CD4-positive, alpha-beta T cell treated with Interleukin-6 at 100 ng/mL for 8 hours (primary cell): ENCODE data around the gene TNK2.
"Not testable (repeated sequence)": the region's sequence is repeated elsewhere in the genome, so short reads cannot be mapped to it uniquely, and the experiment has no call there.

Source experiments
- DNase-seq: peaks from one replicate; pipeline ENCODE4 v3.0.0-alpha.2; 2020; ENCODE audit warnings: mixed read lengths, low spot score

The TNK2 gene

DNA sequence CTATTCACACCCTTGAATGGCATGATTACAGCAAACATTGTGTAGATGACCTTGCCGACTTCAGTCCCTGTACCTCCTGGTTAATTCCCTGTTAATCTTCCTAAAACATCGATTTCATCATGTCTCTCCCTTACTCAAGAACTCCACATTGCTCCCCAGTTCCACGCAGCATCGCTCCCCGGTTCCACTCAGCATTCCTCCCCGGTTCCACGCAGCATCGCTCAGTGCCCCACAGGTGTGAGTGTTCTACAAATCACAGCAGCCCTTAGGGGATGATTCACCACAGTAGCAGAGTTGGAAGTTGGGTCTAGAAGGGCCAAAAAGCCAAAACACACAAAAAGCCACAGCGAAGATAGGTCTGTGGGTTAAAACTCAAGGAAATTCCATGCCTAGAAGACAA, 8.6 kb upstream of the TNK2 start:
- no peak for DNase-seq

DNA sequence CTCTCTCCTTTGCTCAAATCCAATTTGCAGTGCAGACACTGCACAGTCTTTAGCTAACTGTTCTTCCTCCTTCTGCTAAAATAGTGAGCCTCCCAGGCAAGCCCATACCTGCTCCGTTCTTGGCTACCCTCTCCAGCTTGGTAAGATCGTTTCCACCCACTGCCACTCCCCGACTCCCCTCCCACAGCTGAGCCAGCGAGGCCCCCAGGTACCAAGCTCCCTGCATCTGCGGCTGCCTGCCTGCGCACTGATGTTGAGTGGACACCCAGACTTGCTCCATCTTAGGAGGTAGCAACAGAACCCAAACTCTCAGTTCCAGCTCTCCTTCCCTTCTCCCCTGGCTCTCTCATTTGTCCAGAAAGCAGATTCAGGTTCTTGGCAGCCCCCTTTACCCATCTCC, 7.9 kb upstream of the TNK2 start:
- no peak for DNase-seq

- peak; percentile 94 for DNase-seq
These were observed 6.5 kb upstream of the TNK2 start for GRCh38 chr3:195914648-195915473.

DNA sequence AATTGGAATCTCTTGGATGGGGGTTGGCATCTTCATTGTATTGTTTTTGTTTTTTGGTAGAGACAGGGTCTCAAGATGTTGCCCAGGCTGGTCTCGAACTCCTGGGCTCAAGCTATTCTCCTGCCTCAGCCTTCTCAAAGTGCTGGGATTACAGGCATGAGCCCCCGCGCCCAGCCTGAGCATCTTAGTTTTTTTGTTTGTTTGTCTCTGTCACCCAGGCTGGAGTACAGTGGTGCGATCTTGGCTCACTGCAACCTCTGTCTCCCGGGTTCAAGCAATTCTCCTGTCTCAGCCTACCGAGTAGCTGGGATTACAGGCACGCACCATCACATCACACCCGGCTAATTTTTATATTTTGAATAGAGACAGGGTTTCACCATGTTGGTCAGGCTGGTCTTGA, 5.8 kb upstream of the TNK2 start:
- DNase-seq = not testable (repeated sequence)

GRCh38 chr3:195913382-195913781, 5.0 kb upstream of the TNK2 start:
- no peak for DNase-seq

- no peak for DNase-seq
These were observed 3.6 kb upstream of the TNK2 start for GRCh38 chr3:195911946-195912270.

DNA sequence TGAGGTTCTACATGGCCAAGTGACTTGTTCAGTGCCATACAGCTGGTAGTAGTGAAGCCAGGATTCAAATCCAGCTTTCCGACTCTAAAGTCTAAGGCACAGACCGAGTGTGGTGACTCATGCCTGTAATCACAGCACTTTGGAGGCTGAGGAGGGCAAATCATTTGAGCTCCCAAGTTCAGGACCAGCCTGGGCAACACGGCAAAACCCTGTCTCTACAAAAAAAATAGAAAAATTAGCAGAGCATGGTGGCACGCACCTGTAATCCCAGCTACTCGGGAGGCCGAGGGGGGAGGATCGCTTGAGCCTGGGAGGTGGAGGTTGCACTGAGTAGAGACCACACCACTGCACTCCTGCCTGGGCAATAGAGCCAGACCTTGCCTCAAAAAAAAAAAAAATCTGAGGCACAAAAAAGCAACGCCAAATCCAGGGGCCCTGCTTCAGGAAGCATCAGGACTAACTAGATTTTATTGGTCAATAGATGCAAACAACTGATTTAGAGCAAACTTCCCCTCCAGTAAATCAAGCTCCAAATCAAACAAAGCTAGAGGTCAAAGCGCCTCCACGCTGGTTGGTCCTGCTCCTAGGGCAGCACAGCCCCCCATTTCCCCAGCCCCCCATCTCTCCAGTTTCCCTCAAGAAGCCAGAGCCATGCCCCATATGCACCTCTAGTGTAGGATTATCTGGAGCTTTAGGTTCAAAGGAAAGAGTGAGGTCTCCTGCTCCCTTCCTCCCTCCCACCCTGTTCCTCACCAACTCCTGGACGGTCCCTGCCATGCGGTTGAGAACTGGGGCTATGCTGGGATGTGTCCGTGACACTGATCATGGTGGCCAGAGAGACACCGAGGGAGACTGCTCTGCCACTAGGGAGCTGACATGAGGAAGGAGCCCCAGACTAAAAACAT, 2.9 kb upstream of the TNK2 start:
- no peak for DNase-seq

DNA sequence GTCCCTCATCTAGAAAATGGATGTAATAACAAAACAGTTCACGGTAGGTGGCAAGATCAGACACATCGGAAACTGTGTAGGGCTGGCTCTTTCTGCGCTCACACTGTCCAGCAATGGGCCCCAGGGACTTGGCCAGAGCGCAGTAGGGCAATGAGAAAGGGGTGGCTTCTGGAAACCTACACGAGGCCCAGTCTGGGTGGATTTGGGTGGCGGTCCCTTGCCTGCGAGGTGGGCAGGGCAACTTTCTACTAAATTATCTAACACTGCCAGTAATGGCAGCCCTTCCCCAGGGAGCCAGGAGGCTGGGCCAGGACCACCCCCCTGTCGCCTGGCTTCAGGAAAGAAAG, 2.1 kb upstream of the TNK2 start:
- DNase-seq = no peak

- peak; percentile 92 for DNase-seq
These were observed 1.5 kb upstream of the TNK2 start for GRCh38 chr3:195909644-195910498.

GRCh38 chr3:195908694-195909581, 587 bp upstream of the TNK2 start:
- DNase-seq = no peak

- DNase-seq = no peak
These were observed 742 bp downstream of the TNK2 start for GRCh38 chr3:195907684-195907933.

DNA sequence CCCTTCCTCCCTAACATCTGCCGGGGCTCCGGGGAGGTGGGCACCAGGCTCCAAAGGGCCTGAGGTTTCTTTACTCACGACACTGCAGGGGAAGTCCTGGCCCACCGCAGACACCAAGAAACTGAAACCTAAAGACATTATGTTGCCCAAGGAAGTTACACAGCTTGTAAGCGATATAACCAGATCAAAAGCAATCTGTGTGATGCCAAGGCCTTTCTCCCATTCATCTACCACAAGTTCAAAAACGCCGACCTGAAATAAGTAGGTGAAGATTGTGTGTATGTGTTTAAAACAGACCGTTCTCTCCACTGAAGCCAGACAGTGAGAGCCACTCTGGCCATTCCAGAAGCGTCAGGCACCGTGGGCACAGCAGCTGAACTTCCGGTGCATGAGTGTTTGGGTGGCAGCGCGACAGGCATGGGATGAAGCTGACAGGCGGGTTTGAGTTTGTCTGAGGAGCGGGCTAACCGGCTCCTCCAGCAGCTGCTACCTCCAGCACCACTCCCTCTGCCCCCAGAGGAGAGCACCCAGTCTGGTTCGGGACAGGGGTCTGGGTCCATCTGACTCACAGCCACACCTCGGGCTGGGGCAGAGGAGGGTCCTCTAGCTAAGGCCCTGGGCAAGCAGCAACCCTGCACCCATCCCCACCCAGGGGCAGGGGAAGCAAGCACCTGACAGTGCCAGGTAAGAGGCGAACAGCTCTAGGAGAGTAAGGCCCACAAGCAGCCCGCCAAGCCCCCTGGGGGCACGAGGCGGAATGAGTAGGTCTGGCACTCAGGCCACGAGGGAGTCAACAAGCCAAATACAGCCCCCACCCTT, 1.3 kb downstream of the TNK2 start:
- DNase-seq = peak; percentile 75

DNA sequence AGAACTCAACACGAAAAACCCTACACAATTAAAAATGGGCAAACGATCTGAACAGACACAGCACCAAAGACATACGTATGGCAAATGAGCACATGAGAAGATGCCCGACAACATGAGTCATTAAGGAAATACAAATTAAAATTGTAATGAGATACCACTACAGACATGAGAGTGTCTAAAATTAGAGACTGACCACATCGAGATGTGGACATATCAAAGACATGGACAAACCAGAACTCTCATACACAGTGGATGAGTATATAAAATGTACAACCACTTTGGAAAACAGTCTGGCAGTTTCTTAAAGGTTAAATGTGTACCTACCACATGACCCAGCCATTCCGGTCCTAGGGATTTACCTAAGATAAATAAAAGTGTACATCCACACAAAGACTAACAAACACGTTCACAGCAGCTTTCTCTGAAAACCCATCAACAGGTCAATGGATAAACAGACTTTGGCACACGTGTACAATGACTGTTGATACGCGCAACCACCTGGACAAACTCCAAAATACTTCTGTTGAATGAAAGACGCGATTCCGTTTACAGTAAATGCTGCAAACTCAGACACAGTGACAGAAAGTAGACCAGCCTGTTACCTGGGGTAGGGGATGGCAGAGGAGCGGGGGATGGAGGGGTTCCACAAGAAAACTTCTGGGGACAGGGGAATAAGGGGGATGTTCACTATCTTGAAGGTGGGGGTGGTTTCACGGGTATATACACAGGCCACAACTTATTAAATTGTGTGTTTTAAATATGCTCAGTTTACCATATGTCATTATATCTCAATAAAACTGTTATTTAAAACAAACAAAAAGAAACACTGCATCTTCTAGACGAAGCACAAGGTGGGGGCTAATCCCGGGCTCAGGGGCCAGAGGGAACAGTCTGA, 2.1 kb downstream of the TNK2 start:
- no peak for DNase-seq

DNA sequence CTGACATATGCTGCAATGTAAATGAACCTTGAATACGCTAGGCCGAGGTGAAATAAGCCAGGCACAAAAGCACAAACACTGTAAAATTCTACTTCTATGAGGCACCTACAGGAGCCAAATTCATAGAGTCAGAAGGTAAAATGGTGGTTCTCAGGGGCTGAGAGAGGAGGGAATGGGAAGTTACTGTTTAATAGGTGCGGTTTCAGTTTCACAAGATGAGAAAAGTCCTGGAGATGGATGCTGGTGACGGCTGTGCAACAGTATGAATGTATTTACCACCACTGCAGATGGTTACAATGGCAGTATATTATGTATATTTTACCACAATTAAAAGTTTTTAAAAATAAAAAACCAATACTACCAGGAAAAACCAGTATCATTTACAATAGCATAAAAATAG, 4.0 kb downstream of the TNK2 start:
- DNase-seq = no peak

- DNase-seq = no peak
These were observed 4.4 kb downstream of the TNK2 start for GRCh38 chr3:195903950-195904290.

GRCh38 chr3:195902634-195903033, 5.7 kb downstream of the TNK2 start:
- DNase-seq = not testable (repeated sequence)

- DNase-seq = not testable (repeated sequence)
These were observed 6.3 kb downstream of the TNK2 start for GRCh38 chr3:195901836-195902585.

- peak; percentile 53 for DNase-seq
These were observed 7.7 kb downstream of the TNK2 start for GRCh38 chr3:195900436-195901355.
